Airway epithelial cell (primary cell): ENCODE data around the gene ADAMTS13. TPM values are rescaled to one million over a fixed set of nuclear protein-coding genes. Genes with fewer than 3 reads are reported as not detected.

ENCODE experiments used
- total RNA-seq: library from RNA; depleted of rRNA; stranded (reverse); fragments of >200 nt; gene quantifications from 2 replicates; pipeline ENCODE4 v1.2.3, GENCODE V29; 2015

ADAMTS13 gene
- total RNA-seq: 0.56 and 1.6 TPM in 2 replicates

DNA sequence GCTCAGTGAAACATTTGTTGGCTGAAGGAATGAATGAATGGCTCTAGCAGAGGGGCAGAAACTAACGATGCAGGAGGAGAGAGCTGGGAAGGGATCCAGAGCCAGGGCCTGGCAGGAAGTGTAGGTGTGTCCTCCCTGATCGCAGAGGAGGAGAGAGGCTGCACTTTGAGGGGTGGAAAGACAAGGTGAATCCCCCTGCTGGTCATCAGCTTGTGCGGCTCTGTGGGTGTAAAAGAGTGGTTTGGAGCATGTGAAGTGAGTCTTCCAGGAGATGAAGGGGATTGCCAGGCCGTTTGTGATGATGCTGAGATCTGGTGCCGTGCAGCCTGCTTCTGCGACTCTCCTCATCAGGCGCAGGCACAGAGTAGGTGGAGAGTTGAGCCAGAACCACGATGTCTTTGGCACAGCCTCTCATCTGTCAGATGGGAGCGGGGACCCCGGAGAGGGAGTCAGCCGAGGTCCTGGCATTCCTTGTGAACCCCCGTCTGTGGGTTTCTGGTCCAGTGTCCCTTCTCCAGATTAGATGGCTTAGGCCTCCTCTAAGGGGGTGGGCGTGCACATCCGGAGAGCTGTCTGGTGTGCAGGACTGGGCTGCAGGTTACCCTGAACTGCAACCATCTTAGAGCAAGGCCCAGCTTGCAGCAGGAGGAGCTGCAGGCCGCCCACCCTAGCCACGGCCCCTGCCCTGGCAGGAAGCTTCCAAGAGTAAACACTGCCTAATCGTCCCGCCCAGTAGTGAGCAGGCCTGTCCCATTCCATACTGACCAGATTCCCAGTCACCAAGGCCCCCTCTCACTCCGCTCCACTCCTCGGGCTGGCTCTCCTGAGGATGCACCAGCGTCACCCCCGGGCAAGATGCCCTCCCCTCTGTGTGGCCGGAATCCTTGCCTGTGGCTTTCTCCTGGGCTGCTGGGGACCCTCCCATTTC is at the start of gene ADAMTS13:
Gene ADAMTS13 (plus strand): TSS at position 753 of the 928 bp plus-strand sequence. CDS start 77 bp downstream, at position 830.

DNA sequence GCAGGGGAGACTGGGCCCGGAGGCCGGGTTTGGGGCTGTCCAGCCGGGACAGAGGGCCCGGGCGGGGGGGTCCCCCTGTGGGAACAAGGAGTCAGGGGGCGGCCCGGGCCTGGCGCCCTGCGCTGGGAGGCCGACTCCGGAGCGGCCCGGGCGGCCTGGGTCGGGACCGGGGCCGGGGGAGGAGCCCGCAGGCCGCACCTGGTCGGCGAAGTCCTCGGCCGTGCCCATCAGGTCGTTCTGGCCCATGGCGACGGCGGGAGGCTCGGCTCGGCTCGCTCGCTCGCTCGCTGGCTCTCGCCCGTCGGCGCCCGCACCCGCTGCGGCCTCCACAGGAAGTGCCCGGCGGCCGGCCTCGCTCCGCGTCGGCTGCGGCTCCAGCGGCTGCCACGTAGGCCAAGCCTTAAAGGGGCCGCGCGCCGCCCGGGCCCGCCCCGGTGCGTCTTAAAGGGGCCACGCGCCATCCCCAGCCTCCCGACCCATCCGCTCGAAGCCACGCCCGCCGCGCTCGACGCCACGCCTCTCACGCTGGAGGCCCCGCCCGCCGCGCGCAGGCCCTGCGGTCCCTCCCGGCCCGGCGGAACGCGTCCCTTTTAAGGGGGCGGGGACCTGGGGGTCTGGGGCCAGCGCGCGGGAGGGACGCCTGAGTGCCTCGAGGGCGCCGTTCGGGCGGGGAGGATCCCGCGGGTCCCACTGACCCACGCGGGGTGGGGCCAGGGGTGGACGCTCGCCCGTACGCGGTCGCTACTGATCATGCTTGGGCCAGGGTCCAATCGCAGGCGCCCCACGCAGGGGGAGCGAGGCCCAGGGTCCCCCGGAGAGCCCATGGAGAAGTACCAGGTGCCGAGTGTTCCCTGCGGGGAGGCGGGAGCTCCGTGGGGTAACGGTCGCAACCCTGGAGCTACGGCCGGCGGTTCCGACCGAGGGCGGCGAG is 46.2 kb upstream of the ADAMTS13 start, which contains the start of the genes STKLD1 and SURF4:
Gene STKLD1 (plus strand): TSS at position 643 of the 931 bp plus-strand sequence. CDS start 108 bp downstream, at position 751.
Gene SURF4 (minus strand): TSS at position 337 of the 931 bp plus-strand sequence. CDS start 91 bp downstream, at position 246.

DNA sequence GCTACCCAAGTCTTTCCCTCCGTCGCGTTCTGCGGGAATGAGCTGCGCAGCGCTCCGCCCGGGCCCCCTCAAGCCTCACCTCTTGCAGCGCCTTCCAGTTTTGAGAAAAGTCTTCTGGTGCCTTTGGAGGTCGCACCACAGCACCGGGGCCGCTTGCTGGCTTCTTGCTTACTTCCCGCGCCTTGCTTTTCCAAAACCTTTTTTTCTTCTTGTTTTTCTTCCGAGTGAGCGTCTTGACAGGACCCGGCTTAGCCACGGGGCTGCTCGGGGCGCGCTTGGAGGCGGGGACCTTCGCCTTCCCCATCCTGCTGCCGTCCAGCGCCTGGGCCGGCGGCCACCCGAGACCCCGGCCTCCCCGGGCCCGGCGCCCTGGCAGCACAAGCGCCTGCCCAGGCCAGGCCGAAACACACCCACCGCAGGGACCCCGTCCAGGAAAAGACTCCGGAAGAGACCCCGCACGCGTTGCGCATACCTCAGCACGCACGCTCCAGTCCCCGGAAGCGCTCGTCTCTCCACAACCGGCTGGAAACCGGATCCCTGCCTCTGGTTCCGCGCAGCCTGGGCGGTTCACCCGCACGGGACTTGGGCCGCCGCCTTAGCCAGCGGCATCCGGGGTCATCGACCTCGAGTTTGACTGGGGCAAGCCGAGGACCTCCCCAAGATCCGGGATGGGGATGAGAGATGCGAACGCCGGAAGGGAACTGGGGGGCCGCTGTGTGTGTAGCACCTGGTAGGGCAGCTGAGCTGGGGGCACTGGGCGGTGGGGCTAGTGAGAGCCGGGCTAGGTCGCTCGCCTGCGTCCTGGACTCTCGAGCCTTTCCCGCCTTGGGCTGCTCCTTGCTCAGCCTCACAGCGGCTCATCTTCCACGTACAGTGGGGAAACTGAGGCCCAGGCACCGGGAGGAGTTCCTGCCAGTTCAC is 4.4 kb upstream of the ADAMTS13 start, which contains the start of gene REXO4:
Gene REXO4 (minus strand): TSS at position 470 of the 921 bp plus-strand sequence. CDS start 166 bp downstream, at position 304.

DNA sequence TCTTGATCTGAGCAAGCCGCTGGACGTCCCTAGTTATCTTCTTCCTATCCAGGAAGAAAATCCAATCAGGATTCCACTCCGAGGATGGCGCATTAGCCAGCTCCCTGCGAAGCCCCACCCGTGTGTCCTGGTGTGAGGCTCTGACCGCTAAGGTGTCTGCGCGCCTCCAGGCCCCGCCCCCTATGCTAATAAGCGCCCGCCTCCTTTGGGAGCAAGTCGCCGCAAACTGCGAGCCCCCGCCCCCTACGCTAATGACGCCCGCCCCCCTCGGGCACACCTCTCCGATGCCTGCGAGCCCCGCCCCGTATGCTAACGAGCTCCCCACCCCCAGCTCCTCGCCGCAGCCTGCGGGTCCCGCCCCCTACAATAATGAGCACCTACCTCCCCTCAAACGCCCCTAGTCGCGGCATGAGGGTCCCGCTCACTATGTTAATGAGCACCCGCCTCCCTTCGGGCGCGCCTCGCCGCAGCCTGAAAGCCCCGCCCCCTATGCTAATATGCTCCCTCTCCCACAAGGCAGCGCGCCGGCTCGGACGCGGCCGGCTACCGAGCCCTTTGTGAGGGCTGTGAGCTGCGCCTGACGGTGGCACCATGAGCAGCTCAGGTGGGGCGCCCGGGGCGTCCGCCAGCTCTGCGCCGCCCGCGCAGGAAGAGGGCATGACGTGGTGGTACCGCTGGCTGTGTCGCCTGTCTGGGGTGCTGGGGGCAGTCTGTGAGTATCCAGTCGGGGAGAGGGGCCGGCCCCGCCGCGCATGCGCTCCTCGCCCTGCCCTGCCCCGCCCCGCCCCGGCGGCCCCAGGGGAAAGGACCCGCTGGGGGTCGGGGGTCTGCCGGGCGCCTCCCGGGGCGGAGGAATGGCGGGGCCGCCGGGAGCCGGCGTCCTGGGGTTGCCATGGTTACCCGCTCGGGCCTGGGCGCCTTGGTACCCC is 37.6 kb downstream of the ADAMTS13 start, which contains the start of gene CACFD1:
Gene CACFD1 (plus strand): TSS at position 503 of the 929 bp plus-strand sequence. CDS start 89 bp downstream, at position 592.

DNA sequence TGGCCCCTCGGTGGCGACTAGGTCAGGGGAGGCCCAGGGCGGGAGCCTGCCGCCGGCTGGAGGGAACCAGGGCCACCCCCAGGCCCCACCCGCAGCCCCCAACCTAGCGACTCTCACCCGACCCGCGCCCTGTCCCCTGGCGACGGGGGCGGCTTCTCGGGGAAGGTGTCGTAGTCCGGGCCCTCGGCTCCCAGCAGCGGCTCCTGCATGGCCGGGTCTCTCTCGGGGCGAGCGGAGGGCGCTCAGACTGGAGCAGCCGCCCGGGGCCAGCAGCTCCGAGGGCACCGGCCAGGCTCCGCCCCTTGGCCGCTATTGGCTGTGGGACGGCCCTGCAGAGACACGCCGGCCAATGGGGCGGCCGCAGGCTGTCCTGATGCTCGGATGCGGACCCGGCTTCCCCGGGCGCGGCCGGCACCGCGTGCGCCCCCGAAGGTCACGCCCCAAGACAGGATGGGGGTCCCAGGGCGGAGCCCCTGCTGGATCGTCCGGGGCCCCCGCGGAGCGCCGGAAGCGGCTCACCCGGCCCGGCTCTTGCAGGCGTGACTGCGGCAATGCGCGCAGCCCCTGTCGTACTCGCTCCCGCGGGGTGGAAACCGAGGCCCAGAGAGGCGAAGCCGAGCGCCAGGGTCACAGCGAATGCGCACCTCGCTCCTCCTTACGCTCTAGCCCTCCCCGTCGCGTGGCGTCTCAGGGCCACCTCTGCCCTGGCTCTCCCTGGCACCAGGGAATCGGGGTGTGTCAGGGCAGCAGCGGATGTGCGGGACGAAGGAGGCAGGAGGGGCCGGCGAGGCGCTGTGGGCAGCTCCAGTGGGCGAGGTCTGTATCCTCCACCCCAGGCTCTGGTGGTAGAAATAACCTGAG is 56.9 kb downstream of the ADAMTS13 start, which contains the start of gene SLC2A6:
Gene SLC2A6 (minus strand): TSS at position 249 of the 861 bp plus-strand sequence. CDS start 40 bp downstream, at position 209.

Other genes starting within 250 kb of the ADAMTS13 start
- not detected in 2 replicates for gene OBP2B, start 213.1 kb upstream of the ADAMTS13 start, total RNA-seq
- 0.42 and 0.71 TPM in 2 replicates for gene ABO, start 147.2 kb upstream of the ADAMTS13 start, total RNA-seq
- gene SURF6, start 86.2 kb upstream of the ADAMTS13 start, total RNA-seq: 22.1 and 24.1 TPM in 2 replicates
- 18.7 and 22.9 TPM in 2 replicates for gene MED22, start 74.2 kb upstream of the ADAMTS13 start, total RNA-seq
- 3,025 and 3,439 TPM in 2 replicates for gene RPL7A, start 74.1 kb upstream of the ADAMTS13 start, total RNA-seq
- 26.6 and 37.2 TPM in 2 replicates for gene SURF1, start 65.9 kb upstream of the ADAMTS13 start, total RNA-seq
- gene SURF2, start 65.8 kb upstream of the ADAMTS13 start, total RNA-seq: 25.5 and 42.5 TPM in 2 replicates
- 148 and 215 TPM in 2 replicates for gene SURF4, start 46.3 kb upstream of the ADAMTS13 start, total RNA-seq
- gene STKLD1, start 46.0 kb upstream of the ADAMTS13 start, total RNA-seq: 0.79 TPM in 1 of 2 replicates, not detected in the other
- 26.4 and 29.1 TPM in 2 replicates for gene REXO4, start 4.4 kb upstream of the ADAMTS13 start, total RNA-seq
- gene CACFD1, start 37.6 kb downstream of the ADAMTS13 start, total RNA-seq: 5.7 and 8.6 TPM in 2 replicates
- 15.5 and 19.6 TPM in 2 replicates for gene SLC2A6, start 56.7 kb downstream of the ADAMTS13 start, total RNA-seq
- gene MYMK, start 102.6 kb downstream of the ADAMTS13 start, total RNA-seq: not detected in 2 replicates
- not detected in 2 replicates for gene ADAMTSL2, start 112.3 kb downstream of the ADAMTS13 start, total RNA-seq
- gene FAM163B, start 187.0 kb downstream of the ADAMTS13 start, total RNA-seq: not detected in 2 replicates
- gene DBH, start 214.0 kb downstream of the ADAMTS13 start, total RNA-seq: not detected in 2 replicates